Lower leg skin (tissue), 3 donors: ENCODE data around the gene SLC25A44.

Source experiments
- CTCF ChIP-seq, 3 donors: fragments of 450-650 bp; IDR thresholded peaks; one replicate each; pipeline ENCODE4 v1.5.1; 2016; ENCODE audit warnings: antibody characterized with exemption in 3 of 3, mild to moderate bottlenecking in 3 of 3, moderate library complexity in 2 of 3
- POLR2A ChIP-seq, 2 donors: fragments of 450-650 bp; IDR thresholded peaks; one replicate each; pipeline ENCODE4 v1.6.1; 2016 to 2017; ENCODE audit warnings: antibody characterized with exemption in 2 of 2, mild to moderate bottlenecking in 1 of 2, moderate library complexity in 1 of 2

- no peak for TF ChIP-seq CTCF (IDR thresholded peaks at IDR 0.05)
- no peak for TF ChIP-seq POLR2A (IDR thresholded peaks at IDR 0.05)
Measured at GRCh38 chr1:156221986-156222692, 28.2 kb downstream of the SLC25A44 start.
